Pancreas (tissue), 10 donors: ENCODE measurements around the gene DAB2IP. TPM values are rescaled to one million over a fixed set of nuclear protein-coding genes. Genes with fewer than 3 reads are reported as not detected.
A peak's percentile ranks its signal among the peaks of the same experiment; 100 is the strongest.

Experiments used
- ATAC-seq, 4 donors: fragments of 200-7000 bp; cut with Tn5 transposase; one replicate each; pipeline versions ENCODE4 v1.8.0 to v1.9.1; 2020; ENCODE audit warnings: mild to moderate bottlenecking in 4 of 4, moderate library complexity in 4 of 4
- DNase-seq, 6 donors: peaks; one replicate each; pipeline ENCODE4 v3.0.0-alpha.2; 2020
- FAIRE-seq: peaks from 2 replicates; lab custom pipeline; 2012; peaks lifted over from hg19 to GRCh38; lab: Jason Lieb, UNC
- H3K27ac ChIP-seq, 4 donors: fragments of 200-600 bp; sonication (generic); 1 replicate in 3 of 4; 2 replicates in 1 of 4; pipeline versions ENCODE4 v1.5.0 to v1.8.0; 2020
- H3K27me3 ChIP-seq, 4 donors: fragments of 200-600 bp; one replicate each; pipeline ENCODE4 v1.8.0; 2021
- H3K36me3 ChIP-seq, 3 donors: fragments of 200-600 bp; sonication (generic) in 1 of 3; one replicate each; pipeline versions ENCODE4 v1.5.0 to v1.8.0; 2020 to 2021
- H3K4me1 ChIP-seq, 3 donors: fragments of 200-600 bp; one replicate each; pipeline ENCODE4 v1.8.0; 2021
- H3K4me3 ChIP-seq, 4 donors: fragments of 200-600 bp; sonication (generic) in 2 of 4; one replicate each; pipeline versions ENCODE4 v1.5.0 to v1.8.0; 2020 to 2021
- H3K9me3 ChIP-seq, 4 donors: fragments of 200-600 bp; one replicate each; pipeline ENCODE4 v1.8.0; 2021
- CTCF ChIP-seq, 4 donors: fragments of 200-600 bp; sonication (generic) in 3 of 4; IDR thresholded peaks; one replicate each; pipeline versions ENCODE4 v1.5.0 to v1.8.0; 2021; ENCODE audit warnings: antibody characterized with exemption in 4 of 4
- WGBS, 2 donors: extraction: QIAGEN DNeasy Blood & Tissue Kit; methylation state at CpG; one replicate each; pipeline ENCODE4 v1.1.7; 2013; 5-methylcytosine and 5-hydroxymethylcytosine counted together
- intact Hi-C, 3 donors: fragments of 100-400 bp; cut with DNase I; formaldehyde crosslinking; loops; one replicate each; pipeline versions ENCODE4 v1.11.1 to v1.14.2; 2022
- polyA plus RNA-seq, 2 donors: library from polyadenylated mRNA; stranded (reverse); fragments of 200-250 nt; gene quantifications; one replicate each; pipeline ENCODE4 v1.2.3, GENCODE V29; 2013
- total RNA-seq, 6 donors: library from RNA; stranded (reverse); fragmentation: NEBNext Ultra II Directional in 4 of 6; extraction: Animal tissue kit (Norgen Biotek cat#: 25700) in 4 of 6; gene quantifications; one replicate each; pipeline versions ENCODE4 v1.2.1 to v1.2.4, GENCODE V29; 2021 to 2023
- donor health status: healthy with polysubstance abuse.
- donor health status: DM: no; HTN: no; CAD: no; lungs with moderate emphysema.
- donor health status: DM: no; HTN: no; CAD: no.
- donor health status: control.
- donor health status: control.
- donor health status: Bipolar disorder and iron deficiency.
- donor health status: DM: yes; HTN: yes; CAD: no.
- donor health status: DM: no; HTN: no; CAD: no.
- donor health status: DM: no; HTN: no; CAD: no.
- donor health status: DM: yes; HTN: yes; CAD: no.

The DAB2IP gene
- total RNA-seq = 10 to 100 TPM; 19.8 to 52.1 (median 25.3) TPM
- polyA plus RNA-seq = 10 to 100 TPM; 14.7 to 27.9 TPM

DNA sequence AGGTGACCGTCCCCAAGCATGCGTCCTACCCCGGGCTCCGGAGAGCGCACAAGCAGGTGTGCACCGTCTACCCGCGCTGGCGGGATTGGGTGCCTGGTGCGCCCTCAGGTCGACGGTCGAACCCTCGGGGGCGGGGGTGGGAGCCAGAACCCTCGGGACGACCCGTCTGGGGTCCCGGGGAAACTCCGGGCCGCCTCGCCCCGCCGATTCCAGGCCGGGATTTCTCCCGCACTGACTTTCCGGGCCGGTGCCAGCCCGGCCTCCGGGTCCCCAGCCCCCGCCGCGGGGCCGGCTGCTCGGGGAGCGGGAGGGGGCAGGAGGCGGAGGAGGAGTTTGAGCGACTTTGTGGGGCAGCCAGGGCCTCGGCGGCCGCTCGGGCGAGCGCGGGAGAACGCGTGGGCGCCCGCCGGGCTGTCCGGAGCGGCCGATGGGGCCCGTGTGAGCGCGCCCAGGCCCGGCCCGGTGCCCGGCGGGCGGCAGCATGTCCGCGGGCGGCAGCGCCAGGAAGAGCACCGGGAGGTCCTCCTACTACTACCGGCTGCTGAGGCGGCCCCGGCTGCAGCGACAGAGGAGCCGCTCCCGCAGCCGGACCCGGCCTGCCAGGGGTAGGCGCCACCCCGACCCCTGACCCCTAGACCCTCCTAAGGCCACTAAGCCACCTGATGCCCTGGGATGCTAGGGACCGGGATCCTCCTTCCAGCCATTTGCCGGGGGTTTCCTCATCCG is at the start of gene DAB2IP:
Gene DAB2IP, plus strand, starts transcription at position 340 of the 726 bp plus-strand sequence. Its CDS starts 142 bp downstream, at position 482.
- intact Hi-C loops = no loop called here
- TF ChIP-seq CTCF (IDR thresholded peaks at IDR 0.05) = no peak
- ATAC-seq = peak; percentile 72 to 87 (median 84)
- WGBS, 2 donors = 1 to 3% methylated on average over 31 to 79 of the region's 79 CpGs
- no peaks in the 10 kb centered on the region for H3K27me3 ChIP-seq
- no peak for FAIRE-seq
- H3K27ac ChIP-seq = peak within 1 kb of the TSS in 3 of 4 donors; percentile 27 to 37 (median 32)
- DNase-seq = peak; percentile 65 to 84 (median 71)
- no peaks in the 10 kb centered on the region for H3K9me3 ChIP-seq
- H3K36me3 ChIP-seq = no peaks in the 10 kb centered on the region
- peak within 1 kb of the TSS; percentile 45 to 64 (median 58) for H3K4me3 ChIP-seq
- H3K4me1 ChIP-seq = peaks cover 4 to 26% (median 8%) of the 10 kb centered on the region in 3 donors

GRCh38 chr9:121603028-121603427 is 48.4 kb upstream of the DAB2IP start:
- no peak for FAIRE-seq
- no peak for TF ChIP-seq CTCF (IDR thresholded peaks at IDR 0.05)
- Histone ChIP-seq H3K4me3 (no peak overlapping the region), H3K9me3 (no peaks in the 10 kb centered on the region), H3K27me3 (no peaks in the 10 kb centered on the region), H3K4me1 (peaks cover 0 to 14% (median 0%) of the 10 kb centered on the region in 3 donors), H3K27ac (no peak overlapping the region), H3K36me3 (no peaks in the 10 kb centered on the region)
- ATAC-seq = no peak
- 91 to 96% methylated on average over 7 of the region's 7 CpGs for WGBS, 2 donors
- no peak for DNase-seq
- intact Hi-C loops = no loop called here

DNA sequence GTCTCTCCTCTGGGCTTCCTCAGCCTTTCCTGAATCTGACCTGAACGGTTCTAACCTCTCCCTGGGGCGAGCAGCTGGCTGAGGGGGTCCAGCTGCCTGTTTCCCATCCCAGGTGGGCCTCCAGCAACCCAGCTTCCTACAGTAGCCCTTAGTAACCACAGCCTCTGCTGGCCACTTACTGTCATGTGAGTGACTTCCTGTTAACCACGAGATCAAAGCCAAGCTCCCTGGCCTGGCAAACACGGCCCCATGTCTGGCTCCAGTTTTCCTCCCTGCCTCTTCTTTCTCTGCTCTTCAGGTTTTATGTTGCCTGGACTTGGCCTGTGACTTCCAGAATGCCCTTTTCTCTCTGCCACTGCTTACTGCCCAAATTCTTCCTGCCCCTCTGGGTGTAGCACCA is 47.2 kb upstream of the DAB2IP start:
- 38 to 52% methylated on average over 4 of the region's 4 CpGs for WGBS, 2 donors
- Histone ChIP-seq H3K4me1 (peaks cover 1 to 18% (median 3%) of the 10 kb centered on the region in 3 donors), H3K4me3 (no peak overlapping the region), H3K9me3 (no peaks in the 10 kb centered on the region), H3K36me3 (no peaks in the 10 kb centered on the region), H3K27me3 (no peaks in the 10 kb centered on the region), H3K27ac (no peak overlapping the region)
- peak in 1 of 4 donors; percentile 9 for ATAC-seq
- TF ChIP-seq CTCF (IDR thresholded peaks at IDR 0.05) = no peak
- DNase-seq = peak in 1 of 6 donors; percentile 33
- FAIRE-seq = no peak
- intact Hi-C loops = no loop called here

DNA sequence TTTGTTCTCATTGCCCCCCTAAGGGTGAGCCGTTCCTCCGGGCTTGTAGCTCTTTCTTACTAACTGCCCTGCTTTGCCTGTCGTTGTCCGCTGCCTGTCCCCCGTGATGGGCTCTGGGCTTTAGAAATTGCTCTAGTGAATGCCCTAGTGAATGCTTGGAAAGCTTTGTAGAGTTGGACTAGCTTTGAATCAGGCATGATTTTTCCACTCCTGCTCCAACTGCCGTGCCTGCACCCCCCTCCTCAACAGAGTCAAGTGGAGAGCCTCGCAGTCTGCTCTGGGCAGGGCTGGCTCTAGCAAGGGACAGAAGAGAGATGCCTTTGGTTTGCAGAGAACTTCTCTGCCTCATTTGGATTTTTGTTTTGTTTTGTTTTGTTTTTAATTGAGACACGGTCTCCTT is 46.8 kb upstream of the DAB2IP start:
- WGBS, 2 donors = 91 to 92% methylated on average over 8 of the region's 8 CpGs
- Histone ChIP-seq H3K4me1 (peaks cover 5 to 22% (median 7%) of the 10 kb centered on the region in 3 donors), H3K27ac (no peak overlapping the region), H3K27me3 (no peaks in the 10 kb centered on the region), H3K4me3 (no peak overlapping the region), H3K9me3 (no peaks in the 10 kb centered on the region), H3K36me3 (no peaks in the 10 kb centered on the region)
- intact Hi-C loops = no loop called here
- ATAC-seq (no peak), FAIRE-seq (no peak), DNase-seq (no peak)
- TF ChIP-seq CTCF (IDR thresholded peaks at IDR 0.05) = no peak
